UCSD-AML1 (cell line): ENCODE measurements around the gene SSTR3.
A peak's percentile ranks its signal among the peaks of the same experiment; 100 is the strongest.
"Not testable (repeated sequence)": the region's sequence is repeated elsewhere in the genome, so short reads cannot be mapped to it uniquely, and the experiment has no call there.

ENCODE experiments used
- DNase-seq: peaks from one replicate; lab custom pipeline; 2025; ENCODE audit not compliant: unreplicated experiment; lab: John Stamatoyannopoulos, UW

The SSTR3 gene

GRCh38 chr22:37212174-37212906, at the start of gene SSTR3:
SSTR3 (minus strand) TSS chr22:37212477; CDS start chr22:37207803, 4,674 bp downstream.
- DNase-seq = no peak

DNA sequence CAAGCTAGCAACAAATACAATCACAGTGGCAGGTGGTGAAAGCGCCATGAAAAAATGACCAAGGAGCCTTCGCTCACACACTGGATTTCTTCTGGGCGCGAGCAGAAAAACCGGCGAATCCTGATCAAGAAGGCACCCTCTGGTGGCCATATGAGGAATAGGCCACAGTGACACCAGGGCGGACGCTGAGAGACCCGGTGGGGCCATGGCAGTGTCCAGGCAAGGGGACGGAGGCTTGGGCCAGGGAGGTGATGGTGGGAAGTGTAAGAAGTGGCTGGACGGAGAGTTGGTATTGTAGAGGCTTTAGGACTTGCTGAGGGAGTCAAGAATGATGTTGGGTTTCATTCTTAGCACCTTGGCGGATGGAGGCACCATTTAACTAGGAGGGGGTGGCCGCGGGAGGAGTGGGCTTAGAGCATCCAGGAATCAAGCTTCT, 48.6 kb upstream of the SSTR3 start:
- DNase-seq = peak; percentile 51

- DNase-seq = no peak
These were observed 48.0 kb upstream of the SSTR3 start for GRCh38 chr22:37260155-37260795.

- DNase-seq = peak; percentile 62
These were observed 47.3 kb upstream of the SSTR3 start for GRCh38 chr22:37259540-37260029.

DNA sequence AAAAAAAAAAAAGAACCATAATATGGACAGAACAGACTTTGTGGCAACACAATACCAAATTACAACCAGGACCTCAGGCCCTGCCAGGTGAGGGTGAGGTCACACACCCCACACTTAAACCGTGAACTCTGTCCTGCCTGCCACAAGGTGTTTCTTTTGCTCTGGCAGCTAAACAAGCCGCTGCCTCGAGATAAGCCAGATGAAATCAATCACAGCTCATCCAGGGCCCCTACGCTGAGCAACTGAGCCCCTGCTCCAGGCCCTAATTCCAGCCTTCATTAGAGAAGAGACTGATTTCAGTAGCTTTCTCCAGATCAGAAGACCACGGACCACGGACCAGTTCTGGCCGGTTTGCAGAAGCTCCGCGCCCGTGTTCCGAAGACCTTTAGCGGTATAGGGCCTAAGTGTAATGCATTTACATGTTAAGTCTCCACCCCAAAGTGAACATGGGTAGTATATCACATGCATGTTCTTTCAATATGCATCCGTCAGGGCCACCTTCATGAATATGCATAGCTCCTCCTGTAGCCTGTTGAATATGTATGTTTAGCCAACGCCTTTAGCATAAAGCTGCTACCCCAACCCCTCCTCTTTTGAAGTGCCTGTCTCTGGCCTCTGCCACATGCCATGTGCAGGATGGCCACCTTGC, 46.6 kb upstream of the SSTR3 start:
- no peak for DNase-seq

GRCh38 chr22:37258005-37258752, 45.9 kb upstream of the SSTR3 start:
- DNase-seq = no peak

DNA sequence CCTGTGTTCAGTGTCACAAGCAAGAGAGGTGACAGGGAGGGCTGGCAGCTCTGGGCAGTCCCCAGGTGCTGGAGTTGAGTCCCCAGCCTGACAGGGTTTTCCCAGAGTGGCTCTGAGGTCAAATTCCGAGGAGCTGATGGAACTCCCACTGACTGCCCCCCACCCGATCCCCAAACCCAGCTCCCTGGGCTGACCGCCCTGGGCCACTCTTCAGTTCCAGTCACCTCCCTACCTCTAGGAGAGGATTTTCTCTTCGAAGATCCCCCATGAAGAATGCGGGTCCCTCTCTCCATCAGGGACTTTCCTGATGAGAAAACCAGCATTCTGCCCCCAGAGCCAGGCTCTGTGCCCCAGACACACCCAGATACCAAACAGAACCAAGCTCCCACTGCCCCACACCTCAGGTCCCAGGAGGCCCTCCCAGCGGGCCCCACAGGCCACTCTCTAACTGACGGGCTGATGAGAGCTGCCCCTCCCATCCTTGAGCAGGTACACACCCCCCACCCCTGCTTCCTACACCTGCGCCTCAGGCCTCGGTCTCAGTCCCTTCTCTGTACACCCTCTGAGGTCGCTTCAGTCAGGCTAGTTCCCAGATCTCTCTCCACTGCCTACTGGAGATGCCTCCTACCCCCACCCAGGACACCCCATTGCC, 43.9 kb upstream of the SSTR3 start:
- no peak for DNase-seq

- DNase-seq = no peak
These were observed 43.3 kb upstream of the SSTR3 start for GRCh38 chr22:37255558-37256006.

- no peak for DNase-seq
These were observed 42.6 kb upstream of the SSTR3 start for GRCh38 chr22:37254867-37255233.

- DNase-seq = no peak
These were observed 42.1 kb upstream of the SSTR3 start for GRCh38 chr22:37254209-37254866.

DNA sequence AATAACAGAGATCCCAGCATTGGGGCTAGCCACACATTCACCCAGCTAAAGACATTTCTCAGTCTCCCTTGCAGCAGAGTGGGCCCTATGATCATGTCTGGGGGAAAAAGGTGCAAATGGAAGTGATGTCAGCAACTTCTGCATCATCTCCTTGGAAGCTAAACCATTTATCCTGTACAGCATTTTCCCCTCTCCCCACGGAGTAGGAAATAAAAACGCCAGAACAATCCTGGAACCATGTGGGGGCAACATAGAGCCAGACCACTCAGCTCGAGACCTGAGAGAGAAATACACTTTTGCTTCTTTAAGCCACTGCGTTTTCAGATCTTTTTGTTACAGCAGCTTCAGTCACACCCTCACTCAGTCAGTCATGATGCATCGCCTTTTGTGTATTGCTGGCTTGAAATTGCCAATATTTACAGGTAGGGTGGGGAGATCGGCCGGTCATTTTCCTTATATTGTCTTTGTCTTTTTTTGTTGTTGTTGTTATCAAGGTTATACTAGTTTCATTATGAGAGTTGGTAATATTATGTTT, 40.9 kb upstream of the SSTR3 start:
- no peak for DNase-seq

DNA sequence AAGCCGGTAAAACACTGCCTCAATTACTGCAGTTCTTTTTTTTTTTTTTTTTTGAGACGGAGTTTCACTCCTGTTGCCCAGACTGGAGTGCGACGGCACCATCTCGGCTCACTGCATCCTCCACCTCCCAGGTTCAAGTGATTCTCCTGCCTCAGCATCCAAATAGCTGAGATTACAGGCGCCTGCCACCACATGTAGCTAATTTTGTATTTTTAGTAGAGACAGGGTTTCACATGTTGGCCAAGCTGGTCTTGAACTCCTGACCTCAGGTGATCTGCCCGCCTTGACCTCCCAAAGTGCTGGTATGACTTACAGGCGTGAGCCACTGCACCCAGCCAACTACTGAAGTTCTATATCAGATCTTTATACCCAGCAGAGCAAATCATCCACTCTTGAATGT, 39.6 kb upstream of the SSTR3 start:
- not testable (repeated sequence) for DNase-seq

GRCh38 chr22:37249986-37250385, 37.7 kb upstream of the SSTR3 start:
- no peak for DNase-seq

DNA sequence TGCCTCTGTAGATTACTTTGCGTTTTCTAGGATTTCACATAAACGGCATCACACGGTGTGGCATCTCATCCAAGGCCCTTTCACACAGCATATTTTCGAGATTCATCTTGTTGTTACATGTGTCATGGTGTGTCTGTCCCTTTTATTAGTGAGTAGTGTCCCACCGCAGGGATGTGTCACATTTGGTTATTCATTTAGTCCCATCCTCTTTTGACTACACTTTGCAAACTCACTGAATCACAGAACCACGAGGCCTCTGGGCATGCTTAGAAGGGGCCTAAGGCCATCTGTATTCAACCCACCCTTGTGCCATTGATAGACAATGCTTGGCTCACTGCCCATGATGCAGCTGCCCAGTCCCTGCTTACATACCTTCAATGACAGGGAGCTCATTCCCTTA, 36.0 kb upstream of the SSTR3 start:
- no peak for DNase-seq

- no peak for DNase-seq
These were observed 33.5 kb upstream of the SSTR3 start for GRCh38 chr22:37245740-37246139.

DNA sequence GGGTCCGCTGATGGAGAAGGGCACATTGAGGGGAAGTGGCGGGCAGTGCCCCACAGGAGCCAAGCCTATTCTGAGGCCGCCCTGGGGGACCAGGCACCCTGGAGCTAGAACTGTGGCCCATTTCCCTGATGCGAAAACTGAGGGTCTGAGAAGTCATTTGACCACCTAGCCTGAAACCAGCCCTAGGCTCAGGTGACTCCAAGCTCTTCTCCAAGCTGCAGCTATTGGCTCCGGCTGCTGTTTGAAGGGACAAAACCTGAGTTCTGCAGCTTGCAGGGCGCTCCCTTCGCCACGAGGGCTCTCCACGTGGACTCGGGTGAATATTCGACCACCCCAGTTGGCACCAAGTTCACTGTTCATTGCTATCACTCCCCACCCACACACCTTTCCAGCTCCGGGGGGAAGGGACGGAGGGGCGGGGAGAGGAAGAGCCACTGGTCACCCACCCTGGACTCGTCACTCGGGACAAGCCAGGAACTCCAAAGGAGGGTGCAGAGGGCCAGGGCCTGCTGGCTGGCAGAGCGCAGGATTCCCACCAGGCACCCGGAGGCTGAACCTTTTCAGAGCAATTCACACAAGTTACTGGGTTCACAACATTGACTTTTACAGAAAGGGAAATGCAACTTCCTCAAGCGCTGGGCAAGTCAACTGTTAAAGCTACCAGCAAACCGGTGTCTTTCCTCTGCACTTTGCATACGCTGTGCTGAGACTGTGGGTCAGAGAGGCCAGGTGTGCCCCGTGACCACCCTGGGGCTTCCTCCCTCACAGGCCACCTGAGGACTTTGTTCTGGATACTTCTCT, 32.8 kb upstream of the SSTR3 start:
- DNase-seq = no peak

DNA sequence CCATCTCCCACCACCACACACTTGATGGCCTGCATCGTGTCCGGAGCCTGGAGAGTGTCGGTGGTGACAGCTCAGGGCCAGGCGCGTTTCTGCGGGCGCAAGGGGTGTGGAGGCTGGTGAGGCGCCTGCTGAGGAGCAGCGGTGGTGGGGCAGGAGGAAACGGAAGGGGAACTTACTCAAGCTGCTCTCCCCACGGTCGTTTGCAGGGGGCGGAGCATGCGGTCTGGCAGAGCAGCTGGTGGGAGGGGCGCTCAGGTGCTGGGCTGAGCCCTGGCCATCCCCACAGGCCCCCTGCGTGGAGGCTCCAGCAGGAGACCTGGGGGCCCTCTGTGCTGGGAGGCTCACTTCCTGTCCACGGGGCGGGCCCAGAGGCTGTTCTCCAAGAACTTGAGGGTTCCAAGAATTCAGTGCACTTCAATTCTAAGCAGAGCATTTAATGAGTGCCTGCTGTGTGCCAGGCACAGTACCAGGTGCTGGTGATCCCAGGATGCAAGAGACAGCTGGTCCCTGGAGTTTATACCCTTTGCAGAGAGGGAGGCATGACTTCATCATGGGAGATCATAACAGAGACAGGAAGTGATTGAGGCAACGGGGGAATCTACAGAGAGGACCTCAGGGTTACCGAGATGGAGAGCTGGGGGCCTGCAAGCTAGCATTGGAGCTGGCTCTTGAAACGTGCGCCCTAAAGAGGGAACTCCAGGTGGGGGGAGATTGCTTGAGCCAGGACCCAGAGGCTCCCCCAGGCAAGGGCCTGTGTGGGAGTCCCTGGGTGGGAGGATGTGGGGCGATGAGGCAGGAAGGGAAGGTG, 32.0 kb upstream of the SSTR3 start, which contains the start of gene RAC2:
Gene RAC2 (minus strand): TSS at position 156 of the 808 bp plus-strand sequence. CDS start 121 bp downstream, at position 35.
- DNase-seq = peak; percentile 94
